ENCODE data around the gene CCDC142.
"Not testable (repeated sequence)": the region's sequence is repeated elsewhere in the genome, so short reads cannot be mapped to it uniquely, and the experiment has no call there.

CCDC142 gene

GRCh38 chr2:74470742-74471141, 12.1 kb downstream of the CCDC142 start:
- DNase-seq: not testable (repeated sequence)

- no peak for DNase-seq
These were observed 18.4 kb downstream of the CCDC142 start for GRCh38 chr2:74464406-74464805.

GRCh38 chr2:74462786-74463105, 20.1 kb downstream of the CCDC142 start:
- DNase-seq: no peak

- no peak for DNase-seq
These were observed 20.6 kb downstream of the CCDC142 start for GRCh38 chr2:74462054-74462785.

- DNase-seq: no peak
These were observed 21.4 kb downstream of the CCDC142 start for GRCh38 chr2:74461187-74462053.

- DNase-seq: not testable (repeated sequence)
These were observed 22.6 kb downstream of the CCDC142 start for GRCh38 chr2:74460187-74460586.

GRCh38 chr2:74459503-74460118, 23.2 kb downstream of the CCDC142 start:
- not testable (repeated sequence) for DNase-seq

GRCh38 chr2:74458938-74459363, 23.8 kb downstream of the CCDC142 start:
- DNase-seq: no peak

GRCh38 chr2:74458132-74458937, 24.5 kb downstream of the CCDC142 start, which contains the start of gene WBP1:
Gene WBP1 (plus strand): TSS chr2:74458438. CDS start chr2:74458603, 165 bp downstream.
- peak; percentile 99 to 100 for DNase-seq

- DNase-seq: peak; percentile 85 to 87
These were observed 25.2 kb downstream of the CCDC142 start for GRCh38 chr2:74457549-74458131.

- DNase-seq: no peak
These were observed 25.7 kb downstream of the CCDC142 start for GRCh38 chr2:74457129-74457548.

GRCh38 chr2:74454654-74455511, 27.9 kb downstream of the CCDC142 start, which contains the start of gene INO80B:
Gene INO80B (plus strand): TSS chr2:74455087. CDS start chr2:74455117, 30 bp downstream.
- DNase-seq: peak; percentile 96 to 98

- DNase-seq: no peak
These were observed 32.1 kb downstream of the CCDC142 start for GRCh38 chr2:74450570-74451190.

GRCh38 chr2:74448771-74449170, 34.0 kb downstream of the CCDC142 start:
- DNase-seq: no peak

- no peak for DNase-seq
These were observed 35.4 kb downstream of the CCDC142 start for GRCh38 chr2:74447230-74447999.

- DNase-seq: no peak
These were observed 38.1 kb downstream of the CCDC142 start for GRCh38 chr2:74444498-74445318.

GRCh38 chr2:74442483-74443297, 40.1 kb downstream of the CCDC142 start:
- DNase-seq: not testable (repeated sequence)
